Activated CD4-positive, CD25-positive, alpha-beta regulatory T cell treated with anti-CD3 and anti-CD28 coated beads, Interleukin-2, amount 50 U/mL, for 72 hours (primary cell): ENCODE measurements around the gene CECR2.
"Not testable (repeated sequence)": the region's sequence is repeated elsewhere in the genome, so short reads cannot be mapped to it uniquely, and the experiment has no call there.

Experiments
- DNase-seq: peaks from one replicate; pipeline ENCODE4 v3.0.0; 2021

The CECR2 gene

GRCh38 chr22:17523925-17524324 is 154.7 kb downstream of the CECR2 start:
- no peak for DNase-seq

- no peak for DNase-seq
Measured at GRCh38 chr22:17536269-17536668, 167.0 kb downstream of the CECR2 start.

GRCh38 chr22:17537155-17537554 is 167.9 kb downstream of the CECR2 start:
- no peak for DNase-seq

- no peak for DNase-seq
Measured at GRCh38 chr22:17540481-17540880, 171.2 kb downstream of the CECR2 start.

- DNase-seq = no peak
Measured at GRCh38 chr22:17541476-17541875, 172.2 kb downstream of the CECR2 start.

GRCh38 chr22:17542452-17542851 is 173.2 kb downstream of the CECR2 start:
- DNase-seq = no peak

- DNase-seq = no peak
Measured at GRCh38 chr22:17548010-17548755, 178.9 kb downstream of the CECR2 start.

GRCh38 chr22:17548756-17549035 is 179.4 kb downstream of the CECR2 start:
- DNase-seq = no peak

- DNase-seq = no peak
Measured at GRCh38 chr22:17549183-17549582, 179.9 kb downstream of the CECR2 start.

GRCh38 chr22:17549655-17550054 is 180.4 kb downstream of the CECR2 start:
- DNase-seq = no peak

GRCh38 chr22:17552737-17553136 is 183.5 kb downstream of the CECR2 start:
- DNase-seq = no peak

GRCh38 chr22:17554814-17555213 is 185.6 kb downstream of the CECR2 start:
- DNase-seq = no peak

GRCh38 chr22:17559188-17559587 is 189.9 kb downstream of the CECR2 start:
- DNase-seq = no peak

- no peak for DNase-seq
Measured at GRCh38 chr22:17562906-17563870, 193.9 kb downstream of the CECR2 start, which contains the start of gene SLC25A18. TSS of gene SLC25A18 (plus strand) at chr22:17563498. CDS start at chr22:17579945, 16,447 bp downstream.

GRCh38 chr22:17563936-17564391 is 194.7 kb downstream of the CECR2 start:
- no peak for DNase-seq

- DNase-seq = not testable (repeated sequence)
Measured at GRCh38 chr22:17566016-17566687, 196.9 kb downstream of the CECR2 start.

- no peak for DNase-seq
Measured at GRCh38 chr22:17566776-17567175, 197.5 kb downstream of the CECR2 start.

- DNase-seq = no peak
Measured at GRCh38 chr22:17569971-17570511, 200.8 kb downstream of the CECR2 start.

GRCh38 chr22:17570851-17571631 is 201.8 kb downstream of the CECR2 start:
- no peak for DNase-seq

- no peak for DNase-seq
Measured at GRCh38 chr22:17575151-17575550, 205.9 kb downstream of the CECR2 start.

GRCh38 chr22:17575681-17576080 is 206.4 kb downstream of the CECR2 start:
- DNase-seq = no peak

- no peak for DNase-seq
Measured at GRCh38 chr22:17576470-17576869, 207.2 kb downstream of the CECR2 start.
